Endodermal cell (in vitro differentiated cells): ENCODE data around the gene AIFM2. TPM values are rescaled to one million over a fixed set of nuclear protein-coding genes. Genes with fewer than 3 reads are reported as not detected.

Experiments
- DNase-seq: peaks from one replicate; pipeline ENCODE4 v3.0.0-alpha.2; 2017
- H3K27ac ChIP-seq: 2 replicates; pipeline ENCODE4 v1.5.1; 2013; ENCODE audit warnings: mild to moderate bottlenecking, low read depth, low read length, moderate library complexity
- H3K27me3 ChIP-seq: 2 replicates; pipeline ENCODE4 v1.6.1; 2013; ENCODE audit warnings: mild to moderate bottlenecking, low read length, moderate library complexity; ENCODE audit not compliant: insufficient read depth, control insufficient read depth, poor library complexity, severe bottlenecking
- H3K36me3 ChIP-seq: 2 replicates; pipeline ENCODE4 v1.7.0; 2013; ENCODE audit warnings: mild to moderate bottlenecking, low read length, moderate library complexity; ENCODE audit not compliant: control insufficient read depth, insufficient read depth
- H3K4me1 ChIP-seq: one replicate; pipeline ENCODE4 v1.7.0; 2013; ENCODE audit warnings: low read length; ENCODE audit not compliant: control insufficient read depth, insufficient read depth
- H3K4me3 ChIP-seq: 2 replicates; pipeline ENCODE4 v1.5.1; 2013; ENCODE audit warnings: mild to moderate bottlenecking, low read length, moderate library complexity
- H3K9ac ChIP-seq: 2 replicates; pipeline ENCODE4 v1.6.1; 2013; ENCODE audit warnings: mild to moderate bottlenecking, low read length, moderate library complexity; ENCODE audit not compliant: poor library complexity, severe bottlenecking; ENCODE audit errors: extremely low read depth
- H3K9me3 ChIP-seq: 2 replicates; pipeline ENCODE4 v1.6.1; 2013; ENCODE audit warnings: mild to moderate bottlenecking, low read length, moderate library complexity; ENCODE audit not compliant: control insufficient read depth
- H3K27ac Mint-ChIP-seq: 2 replicates; pipeline ENCODE4 v1.8.0; 2020; ENCODE audit warnings: mixed read lengths
- H3K27me3 Mint-ChIP-seq: 2 replicates; pipeline ENCODE4 v1.8.0; 2021; ENCODE audit warnings: mild to moderate bottlenecking, mixed read lengths; ENCODE audit not compliant: insufficient read depth
- H3K36me3 Mint-ChIP-seq: 2 replicates; pipeline ENCODE4 v1.8.0; 2020; ENCODE audit warnings: low read depth, mixed read lengths
- H3K4me1 Mint-ChIP-seq: 2 replicates; pipeline ENCODE4 v1.8.0; 2020; ENCODE audit warnings: mixed read lengths
- H3K4me3 Mint-ChIP-seq: 2 replicates; pipeline ENCODE4 v1.8.0; 2020; ENCODE audit warnings: mild to moderate bottlenecking, moderate library complexity, mixed read lengths
- H3K9me3 Mint-ChIP-seq: 2 replicates; pipeline ENCODE4 v1.8.0; 2020; ENCODE audit warnings: mild to moderate bottlenecking, mixed read lengths
- CTCF ChIP-seq: fragments of 200-600 bp; sonication (generic); conservative IDR thresholded peaks from 2 replicates; pipeline ENCODE4 v1.5.0; 2021; ENCODE audit warnings: antibody characterized with exemption, mild to moderate bottlenecking
- WGBS, 2 experiments: methylation state at CpG; one replicate each; pipeline versions ENCODE4 v1.1.5 to v1.1.7; 2013; ENCODE audit warnings: missing lambda C conversion rate in 2 of 2, mixed read lengths in 1 of 2; ENCODE audit not compliant: insufficient coverage in 1 of 2, insufficient read length in 1 of 2; 5-methylcytosine and 5-hydroxymethylcytosine counted together
- total RNA-seq, 2 donors: library from RNA; stranded (reverse); fragmentation: NEBNext Ultra II Directional in 1 of 2; extraction: Animal tissue kit (Norgen Biotek cat#: 25700) in 1 of 2; gene quantifications; 2 replicates in 1 of 2; 3 replicates in 1 of 2; pipeline ENCODE4 v1.2.1, GENCODE V29; 2021

The AIFM2 gene
- total RNA-seq, 2 donors from 2014 or later: 7.1 to 7.6 TPM

GRCh38 chr10:70093335-70093944, 39.2 kb downstream of the AIFM2 start:
- no peaks in the 10 kb centered on the region for H3K9me3 ChIP-seq
- H3K27ac Mint-ChIP-seq: no peak overlapping the region
- no peaks in the 10 kb centered on the region for H3K27me3 ChIP-seq
- no peak overlapping the region for H3K27ac ChIP-seq
- no peak overlapping the region for H3K4me3 Mint-ChIP-seq
- no peaks in the 10 kb centered on the region for H3K4me1 Mint-ChIP-seq
- H3K27me3 Mint-ChIP-seq: no peaks in the 10 kb centered on the region
- peaks cover 4% of the 10 kb centered on the region for H3K4me1 ChIP-seq
- no peaks in the 10 kb centered on the region for H3K9me3 Mint-ChIP-seq
- no peak for TF ChIP-seq CTCF
- H3K9ac ChIP-seq: no peak overlapping the region
- peaks cover 86% of the 10 kb centered on the region for H3K36me3 ChIP-seq
- H3K4me3 ChIP-seq: no peak overlapping the region
- DNase-seq: no peak
- 97 to 99% methylated on average over 9 of the region's 9 CpGs for WGBS, 2 experiments
- H3K36me3 Mint-ChIP-seq: peaks cover 83% of the 10 kb centered on the region

GRCh38 chr10:70092389-70092718, 40.3 kb downstream of the AIFM2 start:
- H3K36me3 Mint-ChIP-seq: peaks cover 81% of the 10 kb centered on the region
- H3K4me1 Mint-ChIP-seq: no peaks in the 10 kb centered on the region
- Histone ChIP-seq H3K27me3 (no peaks in the 10 kb centered on the region), H3K4me3 (no peak overlapping the region), H3K36me3 (peaks cover 91% of the 10 kb centered on the region), H3K9me3 (no peaks in the 10 kb centered on the region), H3K4me1 (peaks cover 4% of the 10 kb centered on the region), H3K27ac (no peak overlapping the region), H3K9ac (no peak overlapping the region)
- no peak for DNase-seq
- 94 to 96% methylated on average over 7 of the region's 7 CpGs for WGBS, 2 experiments
- H3K4me3 Mint-ChIP-seq: no peak overlapping the region
- no peaks in the 10 kb centered on the region for H3K27me3 Mint-ChIP-seq
- no peak for TF ChIP-seq CTCF
- H3K27ac Mint-ChIP-seq: no peak overlapping the region
- H3K9me3 Mint-ChIP-seq: no peaks in the 10 kb centered on the region

- no peak for TF ChIP-seq CTCF
- H3K9ac ChIP-seq: no peak overlapping the region
- H3K27me3 ChIP-seq: no peaks in the 10 kb centered on the region
- Mint-ChIP-seq H3K4me1 (no peaks in the 10 kb centered on the region), H3K36me3 (peaks cover 77% of the 10 kb centered on the region), H3K4me3 (no peak overlapping the region), H3K27me3 (no peaks in the 10 kb centered on the region), H3K27ac (no peak overlapping the region), H3K9me3 (no peaks in the 10 kb centered on the region)
- WGBS, 2 experiments: 94 to 100% methylated on average over 5 of the region's 5 CpGs
- no peak overlapping the region for H3K4me3 ChIP-seq
- no peak overlapping the region for H3K27ac ChIP-seq
- no peaks in the 10 kb centered on the region for H3K9me3 ChIP-seq
- DNase-seq: no peak
- no peaks in the 10 kb centered on the region for H3K4me1 ChIP-seq
- peaks cover 87% of the 10 kb centered on the region for H3K36me3 ChIP-seq
These were observed 41.7 kb downstream of the AIFM2 start for GRCh38 chr10:70090951-70091350.
